Keratinocyte (primary cell): ENCODE data around the gene PTPRD.

Source experiments
- CTCF ChIP-seq, 3 experiments: IDR thresholded peaks in 1 of 3; conservative IDR thresholded peaks in 1 of 3; optimal IDR thresholded peaks in 1 of 3; 2 replicates in 2 of 3; 3 replicates in 1 of 3; pipeline versions ENCODE3 to v1.5.1; 2011; ENCODE audit warnings: low read length in 3 of 3, mild to moderate bottlenecking in 3 of 3, moderate library complexity in 2 of 3, control low read depth in 1 of 3, inconsistent platforms in 1 of 3; ENCODE audit not compliant: insufficient read depth in 2 of 3; ENCODE audit errors: extremely low read depth in 1 of 3
- EZH2 ChIP-seq: IDR thresholded peaks from one replicate; pipeline ENCODE4 v1.6.1; 2012; ENCODE audit warnings: inconsistent platforms, mild to moderate bottlenecking, low read length, moderate library complexity

DNA sequence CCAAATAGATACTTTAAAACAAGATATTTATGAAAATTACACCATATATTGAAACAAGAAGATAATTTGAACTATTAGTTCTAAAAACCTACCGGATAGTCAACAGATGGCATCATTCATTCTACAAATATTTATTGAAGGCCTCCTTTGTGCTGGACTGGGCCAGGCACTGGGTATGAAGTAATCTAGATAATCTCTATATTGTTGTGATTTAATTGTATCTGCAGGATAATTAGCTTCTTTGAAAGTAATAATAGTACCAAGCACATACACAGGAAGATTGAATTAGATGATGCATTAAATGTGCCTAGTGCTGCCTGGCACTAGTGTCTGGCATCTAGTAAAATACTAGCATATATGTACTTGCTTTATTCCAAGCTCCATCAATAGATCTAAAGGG is 2078.0 kb downstream of the PTPRD start:
- TF ChIP-seq CTCF (optimal IDR thresholded peaks at IDR 0.05 in 1 of 3, IDR thresholded peaks at IDR 0.05 in 1 of 3, conservative IDR thresholded peaks at IDR 0.05 in 1 of 3; ENCODE audit: extremely low read depth in 1 of 3, insufficient read depth in 2 of 3, low read length in 3 of 3) (no peak), EZH2 (no peak)
